ENCODE results near the gene ABCD1. TPM values are rescaled to one million over a fixed set of nuclear protein-coding genes. Genes with fewer than 3 reads are reported as not detected.

Gene ABCD1
- total RNA-seq, 4 donors from 2014 or later = 1.8 to 5.0 (median 3.5) TPM

DNA sequence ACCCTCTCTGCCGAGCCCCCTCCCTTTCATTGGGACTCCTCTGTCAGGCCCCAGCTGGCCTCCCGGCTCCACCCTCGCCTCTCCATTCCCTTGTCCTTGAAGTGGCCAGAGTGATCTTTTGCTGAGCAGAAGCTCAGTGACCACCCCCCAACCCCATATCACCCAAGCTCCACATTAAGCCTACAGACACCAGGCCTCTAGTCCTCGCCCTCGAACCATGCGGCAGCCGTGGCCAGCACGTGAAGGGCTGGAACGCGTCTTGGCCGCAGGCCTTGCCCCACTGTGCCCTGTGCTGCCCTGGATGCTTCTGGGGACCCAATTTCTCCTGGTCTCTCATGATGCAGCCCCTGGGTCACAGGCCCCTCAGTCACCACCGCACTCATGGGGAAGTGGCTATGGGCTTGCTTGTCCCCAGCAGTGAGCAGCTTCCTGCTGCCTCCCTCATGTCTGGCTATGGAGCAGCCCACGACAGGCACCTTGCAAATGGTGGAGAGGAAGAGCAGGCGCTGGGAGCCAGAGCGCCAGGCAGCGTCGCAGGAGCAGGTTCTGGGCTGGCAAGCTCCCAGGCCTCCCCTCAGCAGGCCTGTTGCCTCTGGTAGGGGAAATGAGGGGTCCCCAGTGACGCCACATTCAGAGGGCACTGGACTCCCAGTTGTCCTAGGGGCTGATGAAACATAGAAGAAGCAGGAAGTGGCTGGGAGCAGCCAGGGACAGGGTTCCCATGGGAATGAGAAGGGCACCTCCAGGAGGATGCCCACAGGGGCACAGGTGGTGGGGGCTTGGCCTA lies 55.4 kb downstream of the ABCD1 start:
- intact Hi-C loops (cut with DNase I) = no loop called here
- Histone ChIP-seq H3K36me3 (peaks cover 0 to 16% (median 0%) of the 10 kb centered on the region in 3 donors), H3K4me1 (peaks cover 5 to 37% (median 7%) of the 10 kb centered on the region in 3 donors), H3K4me3 (no peak overlapping the region), H3K27me3 (no peaks in the 10 kb centered on the region), H3K9me3 (no peaks in the 10 kb centered on the region), H3K27ac (peak overlapping the region in 2 of 4 donors; percentile 47 to 48)
- 89% methylated on average over 4 of the region's 18 CpGs; no CpG with 5 or more reads in 1 of the 2 donors for WGBS, 2 donors
- DNase-seq = no peak
- TF ChIP-seq, protein P1, sequence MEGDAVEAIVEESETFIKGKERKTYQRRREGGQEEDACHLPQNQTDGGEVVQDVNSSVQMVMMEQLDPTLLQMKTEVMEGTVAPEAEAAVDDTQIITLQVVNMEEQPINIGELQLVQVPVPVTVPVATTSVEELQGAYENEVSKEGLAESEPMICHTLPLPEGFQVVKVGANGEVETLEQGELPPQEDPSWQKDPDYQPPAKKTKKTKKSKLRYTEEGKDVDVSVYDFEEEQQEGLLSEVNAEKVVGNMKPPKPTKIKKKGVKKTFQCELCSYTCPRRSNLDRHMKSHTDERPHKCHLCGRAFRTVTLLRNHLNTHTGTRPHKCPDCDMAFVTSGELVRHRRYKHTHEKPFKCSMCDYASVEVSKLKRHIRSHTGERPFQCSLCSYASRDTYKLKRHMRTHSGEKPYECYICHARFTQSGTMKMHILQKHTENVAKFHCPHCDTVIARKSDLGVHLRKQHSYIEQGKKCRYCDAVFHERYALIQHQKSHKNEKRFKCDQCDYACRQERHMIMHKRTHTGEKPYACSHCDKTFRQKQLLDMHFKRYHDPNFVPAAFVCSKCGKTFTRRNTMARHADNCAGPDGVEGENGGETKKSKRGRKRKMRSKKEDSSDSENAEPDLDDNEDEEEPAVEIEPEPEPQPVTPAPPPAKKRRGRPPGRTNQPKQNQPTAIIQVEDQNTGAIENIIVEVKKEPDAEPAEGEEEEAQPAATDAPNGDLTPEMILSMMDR (IDR thresholded peaks at IDR 0.05) = no peak
- no peak for TF ChIP-seq POLR2A (IDR thresholded peaks at IDR 0.05)

DNA sequence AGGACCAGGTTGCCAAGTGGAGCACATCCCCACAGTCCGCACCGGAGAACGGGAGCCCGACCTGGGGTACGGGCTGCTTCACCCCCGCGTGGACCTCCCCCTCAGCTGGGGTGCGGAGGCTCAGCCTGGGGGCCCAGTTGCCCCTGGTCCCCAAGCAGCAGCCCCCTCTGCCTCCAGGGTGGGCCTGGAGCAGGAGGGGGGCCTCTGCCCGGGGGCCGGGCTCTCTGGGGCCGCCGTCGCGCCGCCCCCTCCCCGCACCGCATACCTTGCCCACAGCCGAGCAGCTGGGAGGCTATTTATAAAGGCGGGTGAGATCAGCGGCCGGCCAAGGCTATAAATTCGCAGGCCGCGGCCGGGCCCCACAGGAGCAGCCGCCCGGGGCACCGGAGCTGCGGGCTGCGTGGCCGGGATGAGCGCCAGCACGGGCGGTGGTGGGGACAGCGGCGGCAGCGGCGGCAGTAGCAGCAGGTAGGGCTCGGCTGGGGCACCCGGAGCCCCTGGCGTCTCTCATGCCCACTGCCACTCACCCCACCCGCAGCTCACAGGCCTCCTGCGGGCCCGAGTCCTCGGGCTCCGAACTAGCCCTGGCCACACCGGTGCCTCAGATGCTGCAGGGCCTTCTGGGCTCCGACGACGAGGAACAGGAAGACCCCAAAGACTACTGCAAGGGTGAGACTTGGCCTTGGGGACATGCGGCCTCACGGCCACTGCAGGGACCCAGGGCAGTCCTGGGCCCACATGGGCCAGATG lies 56.2 kb downstream of the ABCD1 start, which contains the start of gene SRPK3:
TSS of gene SRPK3 (plus strand) at position 364 of the 750 bp plus-strand sequence. CDS start at position 410, 46 bp downstream.
- intact Hi-C loops (cut with DNase I) = no loop called here
- Histone ChIP-seq H3K27me3 (no peaks in the 10 kb centered on the region), H3K9me3 (no peaks in the 10 kb centered on the region), H3K36me3 (peaks cover 0 to 19% (median 0%) of the 10 kb centered on the region in 3 donors), H3K4me1 (peaks cover 5 to 37% (median 7%) of the 10 kb centered on the region in 3 donors), H3K27ac (peak within 1 kb of the TSS in 3 of 4 donors; percentile 8 to 48 (median 47)), H3K4me3 (no peak within 1 kb of the TSS)
- TF ChIP-seq, protein P1 (IDR thresholded peaks at IDR 0.05) = no peak
- no peak for TF ChIP-seq POLR2A (IDR thresholded peaks at IDR 0.05)
- 100% methylated on average over 2 of the region's 52 CpGs; no CpG with 5 or more reads in 1 of the 2 donors for WGBS, 2 donors
- no peak for DNase-seq

DNA sequence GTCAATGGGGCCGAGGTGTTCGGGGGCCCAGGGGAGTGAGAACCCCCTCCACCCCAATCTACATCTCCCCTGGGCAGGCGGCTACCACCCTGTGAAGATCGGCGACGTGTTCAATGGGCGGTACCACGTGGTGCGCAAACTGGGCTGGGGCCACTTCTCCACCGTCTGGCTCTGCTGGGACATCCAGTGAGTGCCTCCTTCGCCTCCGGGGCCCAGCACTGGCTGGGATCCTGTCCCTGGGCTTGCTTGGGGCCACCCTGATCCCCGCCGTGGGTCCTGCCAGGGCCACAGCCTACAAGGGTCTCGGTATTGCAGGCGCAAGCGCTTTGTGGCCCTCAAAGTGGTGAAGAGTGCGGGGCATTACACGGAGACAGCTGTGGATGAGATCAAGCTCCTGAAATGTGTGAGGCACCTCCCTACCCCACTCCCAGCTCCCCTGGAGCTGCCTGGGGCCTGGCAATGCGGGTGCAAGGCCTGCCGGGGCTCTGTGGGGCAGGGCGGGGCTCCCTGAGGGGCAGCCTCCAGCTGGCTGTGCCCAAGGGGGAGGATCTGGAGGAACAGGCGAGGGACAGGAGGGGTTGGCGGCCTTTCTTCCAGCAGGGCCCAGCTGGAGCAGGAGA lies 56.9 kb downstream of the ABCD1 start:
- no peak for TF ChIP-seq POLR2A (IDR thresholded peaks at IDR 0.05)
- TF ChIP-seq, protein P1 (IDR thresholded peaks at IDR 0.05) = no peak
- 60% methylated on average over 1 of the region's 24 CpGs; no CpG with 5 or more reads in 1 of the 2 donors for WGBS, 2 donors
- Histone ChIP-seq H3K27me3 (no peaks in the 10 kb centered on the region), H3K36me3 (peaks cover 0 to 26% (median 0%) of the 10 kb centered on the region in 3 donors), H3K27ac (peak overlapping the region in 3 of 4 donors; percentile 8 to 48 (median 28)), H3K9me3 (no peaks in the 10 kb centered on the region), H3K4me1 (peaks cover 5 to 37% (median 7%) of the 10 kb centered on the region in 3 donors), H3K4me3 (no peak overlapping the region)
- no peak for DNase-seq
- intact Hi-C loops (cut with DNase I) = no loop called here

DNA sequence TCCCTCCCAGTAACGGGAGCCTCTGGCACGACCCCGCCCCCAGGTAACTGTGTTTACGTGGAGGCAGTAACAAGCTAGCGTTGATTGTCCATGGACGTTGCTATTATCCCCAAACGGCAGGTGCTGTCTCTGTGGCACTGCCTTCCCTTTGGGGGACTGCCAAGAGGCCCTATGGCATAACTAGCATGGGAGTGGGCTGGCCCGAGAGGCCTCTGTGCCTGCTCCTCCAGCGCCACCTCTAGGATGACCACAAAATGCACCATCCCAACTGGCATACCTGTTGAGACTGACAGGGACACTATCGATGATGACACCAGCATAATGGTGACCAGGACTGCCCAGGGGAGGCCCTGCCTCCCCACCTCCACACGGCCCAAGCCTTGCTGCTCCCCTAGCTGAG lies 57.7 kb downstream of the ABCD1 start:
- H3K9me3 ChIP-seq = no peaks in the 10 kb centered on the region
- TF ChIP-seq, protein P1 (IDR thresholded peaks at IDR 0.05) = no peak
- TF ChIP-seq POLR2A (IDR thresholded peaks at IDR 0.05) = no peak
- no peak overlapping the region for H3K27ac ChIP-seq
- no peak overlapping the region for H3K4me3 ChIP-seq
- 0 to 80% methylated on average over 1 of the region's 11 CpGs for WGBS, 2 donors
- peaks cover 5 to 37% (median 7%) of the 10 kb centered on the region in 3 donors for H3K4me1 ChIP-seq
- no peaks in the 10 kb centered on the region for H3K27me3 ChIP-seq
- peaks cover 2 to 34% (median 3%) of the 10 kb centered on the region in 3 donors for H3K36me3 ChIP-seq
- intact Hi-C loops (cut with DNase I) = no loop called here
- no peak for DNase-seq
